OCI-LY3 (cell line): ENCODE measurements around the gene MAN1A1.

ENCODE experiments used
- H2AFZ ChIP-seq: fragments of 200-600, 300-600 bp; shearing (Covaris generic); 2 replicates; pipeline ENCODE4 v1.6.0; 2014; ENCODE audit warnings: antibody characterized with exemption, low read depth, low read length
- H3K27ac ChIP-seq: fragments of 200-600, 300-600 bp; sonication (generic); 2 replicates; pipeline ENCODE4 v1.5.1; 2014; ENCODE audit warnings: mild to moderate bottlenecking, low read length, moderate library complexity, mixed read lengths
- H3K27me3 ChIP-seq: fragments of 200-600, 300-600 bp; sonication (generic); 2 replicates; pipeline ENCODE4 v1.6.1; 2014; ENCODE audit warnings: low read depth, low read length, mixed read lengths
- H3K36me3 ChIP-seq: fragments of 200-600, 300-600 bp; sonication (generic); replicated peaks from 2 replicates; pipeline ENCODE3; 2014; ENCODE audit warnings: low read depth, low read length, mixed read lengths
- H3K4me1 ChIP-seq: fragments of 300-600, 200-600 bp; sonication (generic); 2 replicates; pipeline ENCODE4 v1.6.1; 2014; ENCODE audit warnings: low read length, mixed read lengths
- H3K4me2 ChIP-seq: fragments of 200-600, 300-600 bp; sonication (generic); 2 replicates; pipeline ENCODE4 v1.6.1; 2014; ENCODE audit warnings: low read length, mixed read lengths
- H3K4me3 ChIP-seq: fragments of 300-600, 200-600 bp; sonication (generic); 2 replicates; pipeline ENCODE4 v1.5.1; 2014; ENCODE audit warnings: antibody characterized with exemption, mild to moderate bottlenecking, low read length, moderate library complexity
- H3K79me2 ChIP-seq: fragments of 300-600, 200-600 bp; shearing (Covaris generic); 2 replicates; pipeline ENCODE4 v1.6.1; 2014; ENCODE audit warnings: mild to moderate bottlenecking, low read length, mixed read lengths
- H3K9ac ChIP-seq: fragments of 300-600, 200-600 bp; shearing (Covaris generic); 2 replicates; pipeline ENCODE4 v1.6.0; 2014; ENCODE audit warnings: mild to moderate bottlenecking, low read length, moderate library complexity
- H3K9me3 ChIP-seq: fragments of 200-600, 300-600 bp; shearing (Covaris generic); 2 replicates; pipeline ENCODE4 v1.6.1; 2014; ENCODE audit warnings: low read length, mixed read lengths; ENCODE audit not compliant: insufficient read depth
- H4K20me1 ChIP-seq: fragments of 200-600, 300-600 bp; sonication (generic); 2 replicates; pipeline ENCODE4 v1.6.1; 2016; ENCODE audit warnings: low read length, mixed read lengths; ENCODE audit not compliant: insufficient read depth
- EZH2phosphoT487 ChIP-seq: fragments of 200-600 bp; shearing (Covaris generic); IDR thresholded peaks from 2 replicates; pipeline ENCODE4 v1.6.1; 2018; ENCODE audit warnings: antibody characterized with exemption, mixed run types, low read depth
- TF ChIP-seq, protein P1 (sequence below): fragments of 200-600, 300-600 bp; sonication (generic); IDR thresholded peaks from 2 replicates; pipeline ENCODE4 v1.5.1; 2014; ENCODE audit warnings: antibody characterized with exemption, low read length, low read depth

MAN1A1 gene

DNA sequence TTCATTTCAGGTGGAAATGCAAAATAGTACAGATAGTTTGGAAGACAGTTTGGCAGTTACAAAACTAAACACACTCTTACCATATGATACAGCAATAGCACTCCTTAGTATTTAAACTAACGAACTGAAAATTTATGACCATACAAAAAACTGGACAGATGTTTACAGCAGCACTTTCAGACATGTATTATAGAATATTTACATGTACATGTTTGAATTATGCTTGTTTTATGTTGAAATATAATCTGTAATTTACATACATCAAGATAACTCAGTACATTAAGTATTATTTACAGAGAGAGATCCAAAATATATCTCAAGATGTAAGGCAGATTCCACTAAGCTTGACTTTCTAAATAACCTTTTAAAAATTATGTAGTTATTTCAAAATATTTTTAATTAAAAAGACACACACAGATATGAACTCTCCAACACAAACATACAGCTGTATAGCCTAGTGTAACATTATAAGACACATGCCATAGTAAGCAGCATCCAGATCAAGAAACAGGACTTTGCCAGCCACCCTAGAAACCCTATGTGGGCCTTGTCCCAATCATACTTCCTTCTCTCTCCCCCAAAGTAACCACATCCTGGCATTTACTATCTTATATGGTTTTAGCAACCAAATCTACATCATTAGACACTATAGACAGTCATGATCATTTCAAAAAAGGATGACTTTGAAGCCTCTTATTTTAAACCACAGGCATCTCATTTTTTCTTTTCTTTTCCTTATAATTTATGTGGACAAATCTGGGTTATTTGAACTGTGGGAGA is 82.2 kb downstream of the MAN1A1 start:
- H3K9ac ChIP-seq, result no peak overlapping the region
- peaks cover 5% of the 10 kb centered on the region; the same call in 1 of the 2 replicates for H3K9me3 ChIP-seq
- no peaks in the 10 kb centered on the region for H4K20me1 ChIP-seq
- H3K4me1 ChIP-seq, result no peaks in the 10 kb centered on the region
- no peak overlapping the region for H3K4me2 ChIP-seq
- H3K79me2 ChIP-seq, result no peaks in the 10 kb centered on the region
- H3K27me3 ChIP-seq, result no peaks in the 10 kb centered on the region
- no peak overlapping the region for H3K27ac ChIP-seq
- H2AFZ ChIP-seq, result no peak overlapping the region
- H3K4me3 ChIP-seq, result no peak overlapping the region
- peaks cover 4% of the 10 kb centered on the region for H3K36me3 ChIP-seq
- no peak for TF ChIP-seq EZH2phosphoT487
- TF ChIP-seq, protein P1, sequence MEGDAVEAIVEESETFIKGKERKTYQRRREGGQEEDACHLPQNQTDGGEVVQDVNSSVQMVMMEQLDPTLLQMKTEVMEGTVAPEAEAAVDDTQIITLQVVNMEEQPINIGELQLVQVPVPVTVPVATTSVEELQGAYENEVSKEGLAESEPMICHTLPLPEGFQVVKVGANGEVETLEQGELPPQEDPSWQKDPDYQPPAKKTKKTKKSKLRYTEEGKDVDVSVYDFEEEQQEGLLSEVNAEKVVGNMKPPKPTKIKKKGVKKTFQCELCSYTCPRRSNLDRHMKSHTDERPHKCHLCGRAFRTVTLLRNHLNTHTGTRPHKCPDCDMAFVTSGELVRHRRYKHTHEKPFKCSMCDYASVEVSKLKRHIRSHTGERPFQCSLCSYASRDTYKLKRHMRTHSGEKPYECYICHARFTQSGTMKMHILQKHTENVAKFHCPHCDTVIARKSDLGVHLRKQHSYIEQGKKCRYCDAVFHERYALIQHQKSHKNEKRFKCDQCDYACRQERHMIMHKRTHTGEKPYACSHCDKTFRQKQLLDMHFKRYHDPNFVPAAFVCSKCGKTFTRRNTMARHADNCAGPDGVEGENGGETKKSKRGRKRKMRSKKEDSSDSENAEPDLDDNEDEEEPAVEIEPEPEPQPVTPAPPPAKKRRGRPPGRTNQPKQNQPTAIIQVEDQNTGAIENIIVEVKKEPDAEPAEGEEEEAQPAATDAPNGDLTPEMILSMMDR, result no peak

DNA sequence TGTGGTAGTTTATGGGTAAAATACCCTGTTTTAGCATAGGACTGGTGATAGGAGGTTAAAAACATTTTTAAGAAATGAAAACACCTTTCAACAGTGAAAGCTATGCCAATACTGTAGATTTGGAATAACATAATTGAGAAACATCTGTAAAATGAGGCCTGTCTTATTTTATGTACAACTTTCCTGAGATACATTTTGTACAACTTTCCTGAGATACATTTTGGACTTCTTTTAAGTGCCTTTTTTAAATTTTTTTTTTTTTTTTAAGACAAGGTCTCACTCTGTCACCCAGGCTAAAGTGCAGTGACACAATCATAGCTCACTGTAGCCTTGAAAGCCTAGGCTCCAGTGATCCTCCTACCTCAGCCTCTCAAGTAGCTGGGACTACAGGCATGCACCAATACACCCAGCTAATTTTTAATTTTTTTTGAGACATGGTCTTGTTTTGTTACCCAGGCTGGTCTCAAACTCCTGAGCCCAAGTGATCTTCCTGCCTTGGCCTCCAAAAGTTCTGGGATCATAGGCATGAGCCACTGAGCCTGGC is 84.6 kb downstream of the MAN1A1 start:
- no peaks in the 10 kb centered on the region for H3K36me3 ChIP-seq
- no peak overlapping the region for H3K9ac ChIP-seq
- H3K27ac ChIP-seq, result no peak overlapping the region
- H3K4me1 ChIP-seq, result no peaks in the 10 kb centered on the region
- no peaks in the 10 kb centered on the region for H4K20me1 ChIP-seq
- H3K27me3 ChIP-seq, result no peaks in the 10 kb centered on the region
- TF ChIP-seq, protein P1, result no peak
- TF ChIP-seq EZH2phosphoT487, result no peak
- no peak overlapping the region for H2AFZ ChIP-seq
- no peak overlapping the region for H3K4me2 ChIP-seq
- no peaks in the 10 kb centered on the region for H3K79me2 ChIP-seq
- H3K9me3 ChIP-seq, result no peaks in the 10 kb centered on the region
- H3K4me3 ChIP-seq, result no peak overlapping the region

DNA sequence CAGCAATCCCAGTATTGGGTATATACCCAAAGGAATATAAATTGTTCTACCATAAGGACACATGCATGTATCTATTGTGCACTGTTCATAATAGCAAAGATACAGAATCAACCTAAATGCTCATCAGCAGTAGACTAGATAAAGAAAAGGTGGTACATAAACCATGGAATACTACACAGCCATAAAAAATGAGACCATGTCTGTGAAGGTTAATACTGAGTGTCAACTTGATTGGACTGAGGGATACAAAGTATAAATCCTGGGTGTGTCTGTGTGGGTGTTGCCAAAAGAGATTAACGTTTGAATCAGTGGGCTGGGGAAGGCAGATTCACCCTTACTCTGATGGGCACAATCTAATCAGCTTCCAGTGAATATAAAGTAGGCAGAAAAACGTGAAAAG is 86.9 kb downstream of the MAN1A1 start:
- Histone ChIP-seq H3K27ac (no peak overlapping the region), H3K79me2 (no peaks in the 10 kb centered on the region), H3K36me3 (no peaks in the 10 kb centered on the region)

DNA sequence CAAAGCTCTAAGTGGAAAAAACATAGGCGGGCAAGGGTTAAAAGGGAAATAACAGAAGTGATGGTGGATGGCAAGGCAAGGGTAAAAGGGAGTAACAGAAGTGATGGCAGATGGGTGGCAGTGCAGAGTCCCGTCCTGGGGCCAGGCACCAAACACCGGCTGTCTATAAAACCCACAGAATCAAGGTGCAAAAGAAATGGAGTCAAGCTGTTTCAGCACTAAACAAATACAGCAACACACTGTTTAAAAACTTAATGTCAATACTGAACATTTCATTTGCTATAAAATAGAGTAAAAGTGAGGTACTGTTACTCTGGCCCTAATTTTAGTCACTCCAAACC is 87.6 kb downstream of the MAN1A1 start:
- H3K9me3 ChIP-seq, result no peaks in the 10 kb centered on the region
- no peaks in the 10 kb centered on the region for H3K27me3 ChIP-seq
- no peaks in the 10 kb centered on the region for H3K4me1 ChIP-seq
- no peaks in the 10 kb centered on the region for H3K36me3 ChIP-seq
- TF ChIP-seq EZH2phosphoT487, result no peak
- TF ChIP-seq, protein P1, result no peak
- no peak overlapping the region for H3K4me3 ChIP-seq
- no peaks in the 10 kb centered on the region for H3K79me2 ChIP-seq
- no peak overlapping the region for H3K4me2 ChIP-seq
- H3K27ac ChIP-seq, result no peak overlapping the region
- no peak overlapping the region for H2AFZ ChIP-seq
- H4K20me1 ChIP-seq, result no peaks in the 10 kb centered on the region
- H3K9ac ChIP-seq, result no peak overlapping the region

More for the DNA sequence above, 86.9 kb downstream of the MAN1A1 start:
- no peak overlapping the region for H2AFZ ChIP-seq
- TF ChIP-seq EZH2phosphoT487, result no peak
- TF ChIP-seq, protein P1, result no peak
- no peak overlapping the region for H3K4me2 ChIP-seq
- no peaks in the 10 kb centered on the region for H3K4me1 ChIP-seq
- no peaks in the 10 kb centered on the region for H4K20me1 ChIP-seq
- H3K9me3 ChIP-seq, result no peaks in the 10 kb centered on the region
- no peaks in the 10 kb centered on the region for H3K27me3 ChIP-seq
- H3K4me3 ChIP-seq, result no peak overlapping the region
- H3K9ac ChIP-seq, result no peak overlapping the region
